ENCODE measurements around the gene FLACC1.

FLACC1 gene

DNA sequence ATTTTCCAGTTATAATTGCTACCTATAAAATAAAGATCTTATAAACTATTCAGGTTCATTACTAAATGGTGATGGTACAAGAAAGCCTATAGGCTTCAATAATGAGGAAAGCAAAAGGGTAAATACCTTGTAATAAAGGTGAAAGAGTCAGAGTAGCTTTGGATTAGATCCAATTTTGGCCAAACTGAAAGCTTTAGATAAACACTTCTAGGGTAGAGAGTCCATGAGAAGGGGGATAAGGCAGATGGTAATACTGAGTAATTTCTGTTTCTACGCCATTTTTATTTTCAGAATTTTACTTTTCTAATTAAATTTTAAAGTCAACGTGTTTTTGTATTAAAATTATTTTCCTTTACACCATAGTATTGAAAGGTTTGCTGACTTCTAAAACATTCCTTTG is 87.4 kb downstream of the FLACC1 start:
- TF ChIP-seq TAF1 (IDR thresholded peaks at IDR 0.05; ENCODE audit: borderline replicate concordance, insufficient read depth, low read length) = no peak
- no peak for TF ChIP-seq FOXP2 (optimal IDR thresholded peaks at IDR 0.05; ENCODE audit: borderline replicate concordance, extremely low read depth, extremely low read length, insufficient read depth)
- no peak for TF ChIP-seq POLR2AphosphoS5 (IDR thresholded peaks at IDR 0.05; ENCODE audit: low read depth, low read length)
- TF ChIP-seq, protein P1, sequence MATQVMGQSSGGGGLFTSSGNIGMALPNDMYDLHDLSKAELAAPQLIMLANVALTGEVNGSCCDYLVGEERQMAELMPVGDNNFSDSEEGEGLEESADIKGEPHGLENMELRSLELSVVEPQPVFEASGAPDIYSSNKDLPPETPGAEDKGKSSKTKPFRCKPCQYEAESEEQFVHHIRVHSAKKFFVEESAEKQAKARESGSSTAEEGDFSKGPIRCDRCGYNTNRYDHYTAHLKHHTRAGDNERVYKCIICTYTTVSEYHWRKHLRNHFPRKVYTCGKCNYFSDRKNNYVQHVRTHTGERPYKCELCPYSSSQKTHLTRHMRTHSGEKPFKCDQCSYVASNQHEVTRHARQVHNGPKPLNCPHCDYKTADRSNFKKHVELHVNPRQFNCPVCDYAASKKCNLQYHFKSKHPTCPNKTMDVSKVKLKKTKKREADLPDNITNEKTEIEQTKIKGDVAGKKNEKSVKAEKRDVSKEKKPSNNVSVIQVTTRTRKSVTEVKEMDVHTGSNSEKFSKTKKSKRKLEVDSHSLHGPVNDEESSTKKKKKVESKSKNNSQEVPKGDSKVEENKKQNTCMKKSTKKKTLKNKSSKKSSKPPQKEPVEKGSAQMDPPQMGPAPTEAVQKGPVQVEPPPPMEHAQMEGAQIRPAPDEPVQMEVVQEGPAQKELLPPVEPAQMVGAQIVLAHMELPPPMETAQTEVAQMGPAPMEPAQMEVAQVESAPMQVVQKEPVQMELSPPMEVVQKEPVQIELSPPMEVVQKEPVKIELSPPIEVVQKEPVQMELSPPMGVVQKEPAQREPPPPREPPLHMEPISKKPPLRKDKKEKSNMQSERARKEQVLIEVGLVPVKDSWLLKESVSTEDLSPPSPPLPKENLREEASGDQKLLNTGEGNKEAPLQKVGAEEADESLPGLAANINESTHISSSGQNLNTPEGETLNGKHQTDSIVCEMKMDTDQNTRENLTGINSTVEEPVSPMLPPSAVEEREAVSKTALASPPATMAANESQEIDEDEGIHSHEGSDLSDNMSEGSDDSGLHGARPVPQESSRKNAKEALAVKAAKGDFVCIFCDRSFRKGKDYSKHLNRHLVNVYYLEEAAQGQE (IDR thresholded peaks at IDR 0.05; ENCODE audit: insufficient read depth in 1 of 2, low read depth in 2 of 2, low read length in 2 of 2) = no peak
- TF ChIP-seq SIN3A (IDR thresholded peaks at IDR 0.05; ENCODE audit: borderline replicate concordance, insufficient read depth, low read length) = no peak

DNA sequence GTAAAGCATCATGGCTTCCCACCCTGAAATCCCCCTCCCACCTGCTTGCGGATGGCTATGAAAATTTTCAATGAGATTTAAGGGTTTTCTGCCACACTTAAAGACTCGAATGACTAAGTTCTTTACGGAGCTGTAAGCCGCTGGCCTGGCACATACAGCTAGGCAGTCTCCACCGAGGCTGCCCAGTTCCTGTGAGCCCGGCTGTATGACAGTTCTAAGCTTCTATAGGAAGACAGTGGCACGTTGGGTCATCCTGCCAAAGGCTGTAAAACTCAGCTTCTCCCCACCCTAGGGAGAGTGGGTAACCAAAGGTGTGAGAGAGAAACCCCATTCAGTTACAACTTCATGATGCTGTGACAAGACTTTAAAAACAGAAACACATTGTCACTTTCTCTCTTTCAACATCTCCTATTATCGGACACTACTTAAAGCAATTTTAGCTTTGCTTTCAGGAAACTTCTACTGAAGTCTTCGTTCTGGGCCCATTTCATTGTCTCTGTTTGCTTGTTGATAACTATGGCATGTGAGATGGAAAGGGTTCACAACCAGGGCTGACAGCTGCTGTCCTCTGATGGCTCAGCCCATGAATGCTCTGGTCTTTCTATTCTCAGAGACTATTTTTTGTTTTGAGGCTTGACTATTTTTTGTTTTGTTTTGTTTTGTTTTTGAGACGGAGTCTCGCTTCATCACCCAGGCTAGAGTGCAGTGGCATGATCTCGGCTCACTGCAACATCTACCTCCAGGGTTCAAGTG is 89.7 kb downstream of the FLACC1 start:
- no peak for TF ChIP-seq SIN3A (IDR thresholded peaks at IDR 0.05; ENCODE audit: borderline replicate concordance, insufficient read depth, low read length)
- no peak for TF ChIP-seq FOXP2 (optimal IDR thresholded peaks at IDR 0.05; ENCODE audit: borderline replicate concordance, extremely low read depth, extremely low read length, insufficient read depth)

DNA sequence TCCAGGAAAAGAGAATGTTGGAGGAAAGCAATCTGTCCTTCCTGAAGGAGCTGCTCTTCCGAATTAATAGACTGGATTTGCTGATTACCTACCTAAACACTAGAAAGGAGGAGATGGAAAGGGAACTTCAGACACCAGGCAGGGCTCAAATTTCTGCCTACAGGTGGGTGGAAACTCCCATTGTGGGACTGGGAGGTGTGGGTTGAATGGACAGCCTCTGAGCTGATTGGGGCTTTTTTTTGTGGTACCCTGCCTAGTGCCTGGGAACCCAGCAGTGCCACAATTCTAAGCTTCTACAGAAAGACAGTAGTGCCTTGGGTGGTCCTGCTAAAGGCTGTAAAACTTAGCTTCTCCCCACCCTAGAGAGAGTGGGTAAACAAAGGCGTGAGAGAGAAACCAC is 90.5 kb downstream of the FLACC1 start:
- TF ChIP-seq FOXP2 (optimal IDR thresholded peaks at IDR 0.05; ENCODE audit: borderline replicate concordance, extremely low read depth, extremely low read length, insufficient read depth) (no peak), TAF1 (IDR thresholded peaks at IDR 0.05; ENCODE audit: borderline replicate concordance, insufficient read depth, low read length) (no peak), SIN3A (IDR thresholded peaks at IDR 0.05; ENCODE audit: borderline replicate concordance, insufficient read depth, low read length) (no peak), POLR2AphosphoS5 (IDR thresholded peaks at IDR 0.05; ENCODE audit: low read depth, low read length) (no peak)
- TF ChIP-seq, protein P1 (IDR thresholded peaks at IDR 0.05; ENCODE audit: insufficient read depth in 1 of 2, low read depth in 2 of 2, low read length in 2 of 2) = no peak

DNA sequence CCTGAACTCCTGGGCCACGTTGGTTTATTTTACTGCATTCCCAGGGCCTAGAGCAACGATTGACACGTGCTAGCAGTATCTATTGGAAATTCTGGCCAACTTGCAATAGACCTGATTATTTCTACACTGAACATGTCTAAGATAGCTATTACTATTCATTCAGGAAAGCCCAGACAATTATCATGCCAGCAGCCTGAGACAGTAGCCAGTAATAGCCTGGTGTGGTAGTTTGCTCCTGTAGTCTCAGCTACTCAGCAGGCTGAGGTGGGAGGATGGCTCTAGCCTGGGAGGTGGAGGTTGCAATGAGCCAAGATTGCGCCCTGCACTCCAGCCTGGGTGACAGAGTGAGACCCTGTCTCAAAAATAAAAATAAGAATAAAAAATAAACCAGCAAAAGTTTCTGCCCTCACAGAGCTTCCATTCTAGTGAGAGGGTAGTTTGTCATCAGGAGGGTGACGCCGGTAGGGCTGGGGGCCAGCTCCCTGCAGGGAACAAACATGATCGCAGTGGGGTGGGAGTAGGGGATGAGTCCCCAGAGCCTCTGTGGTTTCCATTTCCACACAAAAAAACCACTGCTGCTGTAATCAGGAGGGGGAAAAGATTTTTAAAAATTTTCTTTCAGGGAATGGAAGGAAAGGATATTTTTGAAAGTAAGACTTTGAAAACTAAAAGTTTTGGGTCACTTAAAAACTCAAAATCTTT is 92.5 kb downstream of the FLACC1 start:
- TF ChIP-seq POLR2AphosphoS5 (IDR thresholded peaks at IDR 0.05; ENCODE audit: low read depth, low read length) = no peak

DNA sequence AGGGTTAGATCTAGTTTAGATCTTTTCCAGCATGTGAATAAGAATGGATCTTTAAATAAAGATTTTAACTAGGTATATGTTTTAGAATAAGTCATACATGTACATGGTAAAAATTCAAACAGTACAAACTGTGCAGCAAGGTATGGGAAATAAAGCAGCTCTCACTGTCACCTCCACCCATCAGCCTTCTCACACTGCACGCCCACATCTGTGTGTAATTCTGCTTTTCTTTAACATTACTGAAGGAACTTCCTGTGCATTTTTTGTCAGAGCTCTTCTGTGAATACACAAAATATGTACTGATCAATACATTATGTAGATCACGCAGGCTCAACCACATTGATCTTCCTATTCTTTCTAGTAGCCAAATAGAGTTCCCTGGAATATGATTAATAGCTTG is 93.4 kb downstream of the FLACC1 start:
- TF ChIP-seq FOXP2 (optimal IDR thresholded peaks at IDR 0.05; ENCODE audit: borderline replicate concordance, extremely low read depth, extremely low read length, insufficient read depth) (no peak), POLR2AphosphoS5 (IDR thresholded peaks at IDR 0.05; ENCODE audit: low read depth, low read length) (no peak), TAF1 (IDR thresholded peaks at IDR 0.05; ENCODE audit: borderline replicate concordance, insufficient read depth, low read length) (no peak), SIN3A (IDR thresholded peaks at IDR 0.05; ENCODE audit: borderline replicate concordance, insufficient read depth, low read length) (no peak)
- TF ChIP-seq, protein P1 (IDR thresholded peaks at IDR 0.05; ENCODE audit: insufficient read depth in 1 of 2, low read depth in 2 of 2, low read length in 2 of 2) = no peak

DNA sequence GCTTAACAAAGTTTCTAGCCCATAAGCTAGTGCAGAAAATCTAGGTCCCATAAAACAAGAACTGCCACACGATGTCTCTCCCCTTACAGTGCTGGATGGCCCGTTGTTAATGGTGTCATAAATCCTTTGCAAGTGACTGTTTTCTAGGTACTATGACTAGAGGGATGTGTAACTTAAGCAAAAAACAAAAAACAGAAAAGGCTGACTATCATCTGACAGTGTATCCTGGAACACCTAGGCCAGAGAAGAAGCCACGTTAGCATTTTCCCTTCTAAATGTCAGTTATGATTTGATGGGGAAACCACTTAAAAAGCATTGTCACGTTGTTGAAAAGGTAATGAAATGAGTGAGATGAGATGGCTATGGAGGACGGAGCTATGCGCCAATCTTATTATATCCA is 94.4 kb downstream of the FLACC1 start:
- TF ChIP-seq TAF1 (IDR thresholded peaks at IDR 0.05; ENCODE audit: borderline replicate concordance, insufficient read depth, low read length) (no peak), FOXP2 (optimal IDR thresholded peaks at IDR 0.05; ENCODE audit: borderline replicate concordance, extremely low read depth, extremely low read length, insufficient read depth) (no peak), POLR2AphosphoS5 (IDR thresholded peaks at IDR 0.05; ENCODE audit: low read depth, low read length) (no peak), SIN3A (IDR thresholded peaks at IDR 0.05; ENCODE audit: borderline replicate concordance, insufficient read depth, low read length) (no peak)
- TF ChIP-seq, protein P1 (IDR thresholded peaks at IDR 0.05; ENCODE audit: insufficient read depth in 1 of 2, low read depth in 2 of 2, low read length in 2 of 2) = no peak
